Measurements from ENCODE around the gene COLQ.

- no peak for TF ChIP-seq POLR2A (IDR thresholded peaks at IDR 0.05)
- TF ChIP-seq CTCF (IDR thresholded peaks at IDR 0.05) = no peak
Observed at GRCh38 chr3:15409774-15410173, 111.7 kb downstream of the COLQ start.

Data from body of pancreas (tissue), 4 donors.